K562 (cell line): ENCODE measurements around the gene MRPL27. TPM values are rescaled to one million over a fixed set of nuclear protein-coding genes. Genes with fewer than 3 reads are reported as not detected.
A peak's percentile ranks its signal among the peaks of the same experiment; 100 is the strongest.

ENCODE experiments used
- ATAC-seq: fragments of 200-7000 bp; cut with Tn5 transposase; 3 replicates; pipeline ENCODE4 v1.9.1; 2020; ENCODE audit warnings: moderate library complexity
- Bru-seq: library from RNA; stranded (reverse); fragments of 400-500 nt; gene quantifications from one replicate; lab custom pipeline; 2021; lab: Mats Ljungman, UMichigan
- BruChase-seq, 2 experiments: library from RNA; stranded (reverse); fragments of 400-500 nt; gene quantifications; one replicate each; lab custom pipeline; 2021; lab: Mats Ljungman, UMichigan
- BruUV-seq: library from RNA; stranded (reverse); fragments of 400-500 nt; replicated peaks from 2 replicates; lab custom pipeline; 2021; lab: Mats Ljungman, UMichigan
- CTCF ChIA-PET: fragments of 300-600 bp; formaldehyde crosslinking; extraction: SDS; loops from one replicate; lab custom pipeline; 2021; ENCODE audit warnings: low intra/inter-chr PET ratio; lab: Yijun Ruan, JAX
- POLR2A ChIA-PET: fragments of 300-600, 350-650 bp; sonication (Branson Sonifier 250); formaldehyde crosslinking; extraction: SDS; loops from one replicate; lab custom pipeline; 2021; ENCODE audit warnings: antibody characterized with exemption, inconsistent platforms; lab: Yijun Ruan, JAX
- DNase-seq, 4 experiments: peaks; one replicate each; pipeline versions ENCODE4 v3.0.0 to v3.0.0-alpha.2; 2011 to 2018; ENCODE audit warnings: low spot score in 3 of 4, mixed read lengths in 3 of 4; ENCODE audit errors: extremely low read depth in 1 of 4
- FAIRE-seq: peaks from 2 replicates; lab custom pipeline; 2011; peaks lifted over from hg19 to GRCh38; lab: Jason Lieb, UNC
- H2AFZ ChIP-seq: 2 replicates; pipeline ENCODE4 v1.6.0; 2011; ENCODE audit warnings: low read depth, low read length, control low read depth, inconsistent platforms
- H3K27ac ChIP-seq: fragments of 200-600 bp; 3 replicates; pipeline ENCODE4 v1.8.0; 2011; ENCODE audit warnings: low read depth, mild to moderate bottlenecking, control low read depth, inconsistent platforms, low read length, moderate library complexity, mixed read lengths; ENCODE audit errors: extremely low read depth
- H3K27me3 ChIP-seq, 2 experiments: fragments of 300-600 bp in 1 of 2; 2 replicates in 1 of 2; 3 replicates in 1 of 2; pipeline versions ENCODE4 v1.6.0 to v1.8.0; 2011; ENCODE audit warnings: inconsistent platforms in 2 of 2, low read length in 2 of 2, mild to moderate bottlenecking in 1 of 2, mixed read lengths in 1 of 2, moderate library complexity in 1 of 2; ENCODE audit not compliant: control insufficient read depth in 2 of 2, insufficient read depth in 2 of 2
- H3K36me3 ChIP-seq: fragments of 300-600 bp; 3 replicates; pipeline ENCODE4 v1.8.0; 2011; ENCODE audit warnings: mild to moderate bottlenecking, low read length, inconsistent platforms; ENCODE audit not compliant: control insufficient read depth, insufficient read depth
- H3K4me1 ChIP-seq, 2 experiments: fragments of 200-600 bp in 1 of 2; replicated peaks in 1 of 2; 2 replicates in 1 of 2; 3 replicates in 1 of 2; pipeline versions ENCODE4 v1.5.1 to v1.8.0; 2011; ENCODE audit warnings: inconsistent platforms in 2 of 2, low read length in 2 of 2, mild to moderate bottlenecking in 1 of 2, mixed read lengths in 1 of 2, moderate library complexity in 1 of 2; ENCODE audit not compliant: control insufficient read depth in 2 of 2, insufficient read depth in 2 of 2
- H3K4me2 ChIP-seq: 2 replicates; pipeline ENCODE4 v1.6.1; 2011; ENCODE audit warnings: low read length, control low read depth, inconsistent platforms, mixed read lengths; ENCODE audit not compliant: insufficient read depth
- H3K4me3 ChIP-seq: fragments of 200-600 bp; sonication (generic), shearing (Covaris generic); 2 replicates; pipeline ENCODE4 v1.5.1; 2016; ENCODE audit warnings: control low read depth, inconsistent platforms
- H3K79me2 ChIP-seq: fragments of 200-600 bp; 3 replicates; pipeline ENCODE4 v1.8.0; 2011; ENCODE audit warnings: low read length, inconsistent platforms; ENCODE audit not compliant: control insufficient read depth, insufficient read depth
- H3K9ac ChIP-seq, 2 experiments: 2 replicates each; pipeline versions ENCODE4 v1.6.0 to v1.6.1; 2011; ENCODE audit warnings: low read depth in 2 of 2, low read length in 2 of 2, control low read depth in 1 of 2, inconsistent platforms in 1 of 2, mild to moderate bottlenecking in 1 of 2, mixed read lengths in 1 of 2; ENCODE audit not compliant: insufficient read depth in 1 of 2
- H3K9me1 ChIP-seq: one replicate; pipeline ENCODE4 v1.6.0; 2011; ENCODE audit warnings: inconsistent platforms, mild to moderate bottlenecking, low read length, moderate library complexity; ENCODE audit not compliant: control insufficient read depth, insufficient read depth
- H3K9me3 ChIP-seq: replicated peaks from 2 replicates; pipeline ENCODE4 v1.5.1; 2011; ENCODE audit warnings: low read depth, low read length, inconsistent platforms; ENCODE audit not compliant: control insufficient read depth, insufficient read depth
- H4K20me1 ChIP-seq: replicated peaks from 2 replicates; pipeline ENCODE4 v1.6.1; 2011; ENCODE audit warnings: low read length, inconsistent platforms, mixed read lengths; ENCODE audit not compliant: control insufficient read depth, insufficient read depth
- ARNT ChIP-seq, 2 experiments: fragments of 450-650 bp; IDR thresholded peaks; 2 replicates each; pipeline ENCODE4 v1.6.1; 2016; ENCODE audit warnings: mild to moderate bottlenecking in 1 of 2
- CC2D1A ChIP-seq: fragments of 450-650 bp; IDR thresholded peaks from 2 replicates; pipeline ENCODE4 v1.6.1; 2017; ENCODE audit warnings: mild to moderate bottlenecking
- FOXJ3 ChIP-seq: sonication (generic); formaldehyde crosslinking; IDR thresholded peaks from 2 replicates; pipeline ENCODE4 v1.4.0; 2020; ENCODE audit warnings: mild to moderate bottlenecking, missing genetic modification reagents
- NEUROD1 ChIP-seq: fragments of 150-350 bp; IDR thresholded peaks from 2 replicates; pipeline ENCODE4 v1.6.1; 2014; ENCODE audit warnings: borderline replicate concordance, low read length, low read depth; ENCODE audit not compliant: partially characterized antibody
- PURB ChIP-seq: sonication (generic); formaldehyde crosslinking; IDR thresholded peaks from 2 replicates; pipeline ENCODE4 v1.9.0; 2021; ENCODE audit warnings: low read depth, mild to moderate bottlenecking, missing genetic modification reagents
- WGBS: fragments of 100-300 bp; shearing (Covaris generic); methylation state at CpG from one replicate; pipeline ENCODE4 v1.1.6; 2016; ENCODE audit warnings: low coverage, mixed read lengths; ENCODE audit not compliant: insufficient coverage; ENCODE audit errors: missing lambda C conversion rate; 5-methylcytosine and 5-hydroxymethylcytosine counted together
- in situ Hi-C: fragments of 300-500 bp; cut with MboI; formaldehyde crosslinking; loops from 4 replicates; pipeline ENCODE4 v1.15.0; 2018; ENCODE audit warnings: inconsistent platforms, mixed read lengths
- intact Hi-C: fragments of 100-400 bp; cut with micrococcal nuclease; formaldehyde crosslinking; loops from 2 replicates; pipeline ENCODE4 v1.14.2; 2022
- long read RNA-seq, 3 experiments: library from polyadenylated mRNA in 2 of 3; library from RNA in 1 of 3; unstranded in 2 of 3; stranded (forward) in 1 of 3; transcript quantifications; one replicate each; pipeline ENCODE4 v2.0.0, GENCODE V29; 2019 to 2022
- polyA minus RNA-seq, 3 experiments: library from RNA; depleted of rRNA, polyadenylated mRNA; stranded (reverse); fragments of >200 nt; gene quantifications; 2 replicates each; pipeline ENCODE4 v1.2.3, GENCODE V29; 2011
- polyA plus RNA-seq, 8 experiments: library from polyadenylated mRNA; depleted of rRNA in 4 of 8; stranded (reverse) in 5 of 8; unstranded in 3 of 8; fragments of >200 nt; fragmentation: Nextera tagmentation in 2 of 8; fragmentation: Illumina TruSeq in 1 of 8; extraction: Ambion mirVana in 2 of 8; extraction: Trizol in 1 of 8; gene quantifications; 2 replicates each; pipeline versions ENCODE4 v1.2.1 to v1.2.3, GENCODE V29; 2011 to 2014; ENCODE audit warnings: inconsistent platforms in 1 of 8, missing spikeins in 1 of 8
- total RNA-seq, 7 experiments: library from RNA; depleted of rRNA in 6 of 7; stranded (reverse); fragments of >200 nt in 6 of 7; fragmentation: Illumina TruSeq in 2 of 7; extraction: Trizol in 2 of 7; gene quantifications; 2 replicates each; pipeline versions ENCODE4 v1.2.1 to v1.2.3, GENCODE V29; 2011 to 2021; ENCODE audit warnings: low replicate concordance in 1 of 7

The MRPL27 gene
- total RNA-seq (2011; cell fraction: chromatin; rRNA removed; ENCODE audit: low replicate concordance), result 59.4 and 90.8 TPM in 2 replicates
- 82.5 and 90.0 TPM in 2 replicates for total RNA-seq (2011; cell fraction: nucleolus; rRNA removed)
- total RNA-seq (2011; cell fraction: nucleoplasm; rRNA removed), result 74.9 and 93.1 TPM in 2 replicates
- 99.4 and 102 TPM in 2 replicates for total RNA-seq (2014; rRNA removed)
- total RNA-seq (2014; rRNA removed; fragmentation: Illumina TruSeq; extraction: Trizol), result 122 and 142 TPM in 2 replicates
- total RNA-seq (2015; rRNA removed; fragmentation: Illumina TruSeq; extraction: Trizol), result 123 and 127 TPM in 2 replicates
- 96.3 and 98.2 TPM in 2 replicates for total RNA-seq (2021)
- polyA plus RNA-seq (2011; rRNA removed), result 127 and 146 TPM in 2 replicates
- 138 and 159 TPM in 2 replicates for polyA plus RNA-seq (2011; cell fraction: cytosol; rRNA removed)
- 67.4 and 86.4 TPM in 2 replicates for polyA plus RNA-seq (2011; cell fraction: nucleus; rRNA removed)
- polyA plus RNA-seq (2012), result 72.3 and 119 TPM in 2 replicates
- polyA plus RNA-seq (2014; fragmentation: Illumina TruSeq; extraction: Trizol), result 103 and 105 TPM in 2 replicates
- polyA plus RNA-seq (2014; fragmentation: Nextera tagmentation; extraction: Ambion mirVana), result 100 to 1,000 TPM; 388 to 401 TPM
- 138 and 143 TPM in 2 replicates for polyA plus RNA-seq (2014; rRNA removed)
- 80.5 and 86.3 TPM in 2 replicates for polyA minus RNA-seq (2011; rRNA and poly(A)+ RNA removed)
- polyA minus RNA-seq (2011; cell fraction: cytosol; rRNA and poly(A)+ RNA removed), result 18.6 and 40.0 TPM in 2 replicates
- polyA minus RNA-seq (2011; cell fraction: nucleus; rRNA and poly(A)+ RNA removed), result 31.5 and 50.3 TPM in 2 replicates
- percentile 95 among the genes with signal in this experiment for Bru-seq, nascent RNA
- BruChase-seq, experiment 1, labeled RNA remaining after a 2-hour chase, result percentile 90 among the genes with signal in this experiment
- BruChase-seq, experiment 2, labeled RNA remaining after a 6-hour chase, result percentile 89 among the genes with signal in this experiment
- long read RNA-seq, experiment 1, transcript MRPL27-201 (4 exons, 716 nt), result major isoform, 188 of 214 reads
- long read RNA-seq, experiment 1, partial matches to known transcripts, result 1 of 214 reads
- long read RNA-seq, experiment 1, other reads (novel, unspliced or antisense), result 22 of 214 reads
- long read RNA-seq, experiment 2, transcript MRPL27-201 (4 exons, 716 nt), result major isoform, 85 of 92 reads
- long read RNA-seq, experiment 2, partial matches to known transcripts, result 3 of 92 reads
- long read RNA-seq, experiment 2, other reads (novel, unspliced or antisense), result 3 of 92 reads
- long read RNA-seq, experiment 3, transcript MRPL27-201 (4 exons, 716 nt), result major isoform, 133 of 143 reads
- long read RNA-seq, experiment 3, partial matches to known transcripts, result 4 of 143 reads
- long read RNA-seq, experiment 3, other reads (novel, unspliced or antisense), result 4 of 143 reads

- ChIA-PET CTCF (no interaction called here), POLR2A (interaction anchor here (0.6 to 2.5 kb wide), 6 partner anchors 9 to 73 kb away, joined by 3 to 22 read pairs (median 4); partner anchors contain the start of gene LRRC59)
- in situ Hi-C loops (no loop called here), intact Hi-C loops (no loop called here)
- Histone ChIP-seq H3K79me2 (peaks cover 40% of the 10 kb centered on the region), H3K9me1 (no peaks in the 10 kb centered on the region), H3K4me2 (peak within 1 kb of the TSS; percentile 99), H2AFZ (peak within 1 kb of the TSS; percentile 100), H3K27me3 (no peaks in the 10 kb centered on the region), H3K4me1 (peaks cover 5 to 8% of the 10 kb centered on the region in 2 experiments), H3K27ac (peak within 1 kb of the TSS; percentile 99), H4K20me1 (no peaks in the 10 kb centered on the region), H3K4me3 (peak within 1 kb of the TSS; percentile 77), H3K36me3 (peaks cover 57% of the 10 kb centered on the region), H3K9ac (peak within 1 kb of the TSS; percentile 98 to 100), H3K9me3 (no peaks in the 10 kb centered on the region; the same call in 1 of the 2 replicates)
- 0% methylated on average over 42 of the region's 42 CpGs for WGBS
- peak; percentile 94 for FAIRE-seq
- ATAC-seq, result peak; percentile 93
- TSS peak; percentile 71 for BruUV-seq
- DNase-seq, result peak; percentile 90 to 94 (median 91)
- TF ChIP-seq CC2D1A, result peak; percentile 73; the same call in 1 of the 2 replicates
- TF ChIP-seq PURB (CRISPR knock-in tag), result no peak
- peak in 1 of 2 experiments; percentile 86; a peak in 3 of 4 replicates for TF ChIP-seq ARNT (IDR thresholded peaks at IDR 0.05)
- TF ChIP-seq FOXJ3, result no peak
- TF ChIP-seq NEUROD1, result peak; percentile 56
Observed at GRCh38 chr17:50372758-50373556, at the start of gene MRPL27, which contains the start of gene EME1. Gene MRPL27, minus strand, starts transcription at chr17:50373184. Its CDS starts 14 bp downstream, at chr17:50373170. Gene EME1, plus strand, starts transcription at chr17:50373229. Its CDS starts 1,980 bp downstream, at chr17:50375209.
